Endothelial cell of umbilical vein (primary cell): ENCODE results near the gene CACNB1. TPM values are rescaled to one million over a fixed set of nuclear protein-coding genes. Genes with fewer than 3 reads are reported as not detected.

Experiments
- BruUV-seq: library from RNA; stranded (reverse); fragments of 400-500 nt; replicated peaks from 2 replicates; lab custom pipeline; 2021; lab: Mats Ljungman, UMichigan
- CTCF ChIA-PET: fragments of 300-600, 350-600 bp; sonication (Branson Sonifier 250); formaldehyde crosslinking; loops from one replicate; lab custom pipeline; 2021; ENCODE audit warnings: antibody characterized with exemption, inconsistent platforms; lab: Charles Lee
- POLR2A ChIA-PET: fragments of 300-600, 350-600 bp; sonication (Branson Sonifier 250); formaldehyde crosslinking; loops from one replicate; lab custom pipeline; 2021; ENCODE audit warnings: antibody characterized with exemption, inconsistent platforms; lab: Charles Lee
- DNase-seq: peaks from one replicate; pipeline ENCODE4 v3.0.0-alpha.2; 2011; ENCODE audit warnings: low read depth, low spot score
- FAIRE-seq: peaks from 2 replicates; lab custom pipeline; 2011; peaks lifted over from hg19 to GRCh38; lab: Jason Lieb, UNC
- H2AFZ ChIP-seq: 2 replicates; pipeline ENCODE4 v1.6.0; 2012; ENCODE audit warnings: low read depth, low read length, control low read depth, inconsistent platforms
- H3K27ac ChIP-seq: 2 replicates; pipeline ENCODE4 v1.5.1; 2011; ENCODE audit warnings: low read depth, mild to moderate bottlenecking, control low read depth, low read length, moderate library complexity; ENCODE audit not compliant: insufficient read depth
- H3K27me3 ChIP-seq, 2 experiments: 2 replicates each; pipeline versions ENCODE4 v1.6.0 to v1.6.1; 2011; ENCODE audit warnings: low read length in 2 of 2, mixed read lengths in 1 of 2; ENCODE audit not compliant: control insufficient read depth in 2 of 2, insufficient read depth in 2 of 2
- H3K36me3 ChIP-seq, 2 experiments: 2 replicates in 1 of 2; 3 replicates in 1 of 2; pipeline ENCODE4 v1.5.1; 2011; ENCODE audit warnings: low read length in 2 of 2, mild to moderate bottlenecking in 1 of 2, moderate library complexity in 1 of 2; ENCODE audit not compliant: control insufficient read depth in 2 of 2, insufficient read depth in 2 of 2; ENCODE audit errors: extremely low read depth in 1 of 2
- H3K4me1 ChIP-seq: 3 replicates; pipeline ENCODE4 v1.5.1; 2011; ENCODE audit warnings: mild to moderate bottlenecking, low read length; ENCODE audit not compliant: control insufficient read depth, insufficient read depth; ENCODE audit errors: extremely low read depth
- H3K4me2 ChIP-seq: 2 replicates; pipeline ENCODE4 v1.6.1; 2011; ENCODE audit warnings: low read length, control low read depth, mixed read lengths; ENCODE audit not compliant: insufficient read depth
- H3K4me3 ChIP-seq, 3 experiments: fragments of 200-600 bp in 1 of 3; sonication (generic), shearing (Covaris generic) in 1 of 3; replicated peaks in 1 of 3; 2 replicates each; pipeline ENCODE4 v1.5.1; 2011 to 2016; ENCODE audit warnings: control low read depth in 3 of 3, low read length in 3 of 3, mild to moderate bottlenecking in 2 of 3, inconsistent platforms in 1 of 3, low read depth in 1 of 3, moderate library complexity in 1 of 3; ENCODE audit not compliant: insufficient read depth in 1 of 3
- H3K79me2 ChIP-seq: 2 replicates; pipeline ENCODE4 v1.6.0; 2012; ENCODE audit warnings: low read length, inconsistent platforms; ENCODE audit not compliant: control insufficient read depth, insufficient read depth
- H3K9ac ChIP-seq: replicated peaks from 2 replicates; pipeline ENCODE3; 2011; ENCODE audit warnings: low read length, control low read depth; ENCODE audit not compliant: insufficient read depth; ENCODE audit errors: extremely low read depth
- H3K9me1 ChIP-seq: replicated peaks from 3 replicates; pipeline ENCODE4 v1.6.0; 2011; ENCODE audit warnings: mild to moderate bottlenecking, low read length; ENCODE audit not compliant: control insufficient read depth, insufficient read depth; ENCODE audit errors: extremely low read depth
- H3K9me3 ChIP-seq: replicated peaks from 2 replicates; pipeline ENCODE4 v1.5.1; 2012; ENCODE audit warnings: low read length, inconsistent platforms; ENCODE audit not compliant: control insufficient read depth, insufficient read depth
- H4K20me1 ChIP-seq: replicated peaks from 2 replicates; pipeline ENCODE3; 2011; ENCODE audit warnings: mild to moderate bottlenecking, low read length; ENCODE audit not compliant: control insufficient read depth, insufficient read depth; ENCODE audit errors: extremely low read depth
- CTCF ChIP-seq, 2 donors: IDR thresholded peaks; 1 replicate in 1 of 2; 2 replicates in 1 of 2; pipeline ENCODE4 v1.5.1; 2011; ENCODE audit warnings: low read length in 2 of 2, mild to moderate bottlenecking in 2 of 2, moderate library complexity in 2 of 2, control low read depth in 1 of 2, inconsistent platforms in 1 of 2, low read depth in 1 of 2; ENCODE audit not compliant: insufficient read depth in 1 of 2; ENCODE audit errors: extremely low read depth in 1 of 2
- EZH2 ChIP-seq: IDR thresholded peaks from 2 replicates; pipeline ENCODE4 v1.6.1; 2012; ENCODE audit warnings: borderline replicate concordance, low read depth, mild to moderate bottlenecking, moderate library complexity, low read length, inconsistent platforms; ENCODE audit not compliant: severe bottlenecking
- FOS ChIP-seq: IDR thresholded peaks from 2 replicates; pipeline ENCODE4 v1.6.1; 2011; ENCODE audit warnings: mild to moderate bottlenecking, low read length, moderate library complexity, borderline replicate concordance; ENCODE audit not compliant: insufficient read depth
- GATA2 ChIP-seq: IDR thresholded peaks from 2 replicates; pipeline ENCODE4 v1.7.0; 2011; ENCODE audit warnings: low read depth, mild to moderate bottlenecking, moderate library complexity, mixed read lengths, low read length; ENCODE audit not compliant: insufficient read length, insufficient read depth
- JUN ChIP-seq: IDR thresholded peaks from 2 replicates; pipeline ENCODE4 v1.6.1; 2011; ENCODE audit warnings: borderline replicate concordance, low read depth; ENCODE audit not compliant: insufficient read length, insufficient read depth
- MYC ChIP-seq: IDR thresholded peaks from one replicate; pipeline ENCODE4 v1.6.1; 2011; ENCODE audit warnings: mild to moderate bottlenecking, low read depth, low read length
- POLR2A ChIP-seq: IDR thresholded peaks from 2 replicates; pipeline ENCODE4 v1.6.1; 2012; ENCODE audit warnings: low read depth, mild to moderate bottlenecking, control low read depth, low read length
- POLR2AphosphoS5 ChIP-seq: IDR thresholded peaks from 2 replicates; pipeline ENCODE4 v1.6.1; 2012; ENCODE audit warnings: low read depth, mild to moderate bottlenecking, control low read depth, low read length, moderate library complexity; ENCODE audit not compliant: insufficient read depth
- dilution Hi-C: fragments of 300-500 bp; cut with MboI; formaldehyde crosslinking; loops from one replicate; pipeline ENCODE4 v1.15.0; 2019; ENCODE audit warnings: low sequenced_read_pairs; ENCODE audit not compliant: extremely low pct_ligation_motif_present
- intact Hi-C: fragments of 100-400 bp; cut with micrococcal nuclease; formaldehyde crosslinking; loops from one replicate; pipeline ENCODE4 v1.10.0; 2022
- polyA plus RNA-seq, 4 experiments: library from polyadenylated mRNA; depleted of rRNA in 3 of 4; stranded (reverse) in 3 of 4; unstranded in 1 of 4; fragments of >200 nt; gene quantifications; 2 replicates each; pipeline versions ENCODE4 v1.2.1 to v1.2.3, GENCODE V29; 2011 to 2012; ENCODE audit warnings: missing spikeins in 1 of 4
- total RNA-seq: library from RNA; stranded (reverse); gene quantifications from 2 replicates; pipeline ENCODE4 v1.2.3, GENCODE V29; 2021
- TF ChIP-seq, protein P1 (sequence below): IDR thresholded peaks from 2 replicates; pipeline ENCODE4 v1.6.1; 2011; ENCODE audit not compliant: insufficient read depth, insufficient read length

Gene CACNB1
- total and polyA plus RNA-seq, 2 donors (not counting 3 experiments of a cell fraction or from before 2014, with no cell fraction given): 4.7 to 12.3 TPM

DNA sequence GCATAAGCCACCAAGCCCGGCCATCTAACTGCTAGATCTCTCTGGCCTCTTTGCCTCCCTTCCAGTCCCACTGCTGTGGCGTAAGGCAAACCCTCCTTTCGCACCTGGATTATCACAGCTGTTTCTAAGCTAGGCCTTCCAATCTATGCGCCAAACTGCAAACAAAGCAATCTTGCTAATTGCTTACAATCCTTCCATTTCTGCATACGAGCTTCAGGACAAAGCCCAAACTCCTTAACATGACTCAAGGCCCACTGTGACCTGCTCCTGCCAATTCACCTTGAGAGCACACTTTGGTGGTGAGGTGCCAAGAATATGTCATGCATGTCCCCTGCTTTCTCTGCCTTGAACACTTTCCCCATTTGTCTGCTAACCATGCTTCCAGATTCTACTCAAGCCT is 25.5 kb downstream of the CACNB1 start:
- intact Hi-C loops (no loop called here), dilution Hi-C loops (no loop called here)
- TF ChIP-seq GATA2: no peak
- TF ChIP-seq JUN: no peak
- no peak for TF ChIP-seq MYC
- TF ChIP-seq POLR2AphosphoS5: no peak
- no peak for TF ChIP-seq EZH2
- TF ChIP-seq, protein P1, sequence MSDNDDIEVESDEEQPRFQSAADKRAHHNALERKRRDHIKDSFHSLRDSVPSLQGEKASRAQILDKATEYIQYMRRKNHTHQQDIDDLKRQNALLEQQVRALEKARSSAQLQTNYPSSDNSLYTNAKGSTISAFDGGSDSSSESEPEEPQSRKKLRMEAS: no peak
- no peak for TF ChIP-seq POLR2A
- H3K9me3 ChIP-seq: no peaks in the 10 kb centered on the region
- ChIA-PET CTCF (interaction anchor here (1.7 to 11.0 kb wide), 2 partner anchors 60 to 188 kb away, joined by 6 to 130 read pairs; no protein-coding TSS in a partner anchor), POLR2A (no interaction called here)
- no peak for DNase-seq
- no peak overlapping the region for H2AFZ ChIP-seq
- no peak overlapping the region for H3K4me3 ChIP-seq
- peaks cover 6% of the 10 kb centered on the region for H3K4me1 ChIP-seq
- no peak overlapping the region for H3K4me2 ChIP-seq
- no TSS peak for BruUV-seq
- H3K9ac ChIP-seq: no peak overlapping the region
- no peaks in the 10 kb centered on the region for H4K20me1 ChIP-seq
- H3K9me1 ChIP-seq: no peaks in the 10 kb centered on the region
- no peaks in the 10 kb centered on the region for H3K79me2 ChIP-seq
- no peak overlapping the region for H3K27ac ChIP-seq
- FAIRE-seq: no peak
- H3K27me3 ChIP-seq: peaks cover 5 to 7% of the 10 kb centered on the region in 2 experiments
- H3K36me3 ChIP-seq: peaks cover 0 to under 1% of the 10 kb centered on the region in 2 experiments

GRCh38 chr17:39170558-39170957 is 26.9 kb downstream of the CACNB1 start:
- BruUV-seq: no TSS peak

More at GRCh38 chr17:39170558-39170957, 26.9 kb downstream of the CACNB1 start:
- Histone ChIP-seq H3K27me3 (peaks cover 18 to 21% of the 10 kb centered on the region in 2 experiments), H2AFZ (no peak overlapping the region), H3K79me2 (no peaks in the 10 kb centered on the region), H3K36me3 (no peaks in the 10 kb centered on the region), H3K4me1 (peaks cover 1% of the 10 kb centered on the region), H3K9me3 (no peaks in the 10 kb centered on the region), H3K4me2 (no peak overlapping the region), H3K9me1 (no peaks in the 10 kb centered on the region), H4K20me1 (no peaks in the 10 kb centered on the region), H3K4me3 (no peak overlapping the region), H3K9ac (no peak overlapping the region), H3K27ac (no peak overlapping the region)
- FAIRE-seq (no peak), DNase-seq (no peak)
- dilution Hi-C loops (no loop called here), intact Hi-C loops (no loop called here)
- ChIA-PET CTCF (interaction anchor here (1.7 to 11.0 kb wide), 2 partner anchors 62 to 187 kb away, joined by 6 to 130 read pairs; no protein-coding TSS in a partner anchor), POLR2A (no interaction called here)
- TF ChIP-seq POLR2AphosphoS5: no peak
- TF ChIP-seq CTCF (IDR thresholded peaks at IDR 0.05; ENCODE audit: extremely low read depth in 1 of 2, insufficient read depth in 1 of 2, low read depth in 1 of 2, low read length in 2 of 2): no peak
- TF ChIP-seq JUN: no peak
- no peak for TF ChIP-seq FOS
- TF ChIP-seq, protein P1: no peak
- TF ChIP-seq MYC: no peak
- TF ChIP-seq EZH2: no peak
- no peak for TF ChIP-seq POLR2A
- TF ChIP-seq GATA2: no peak
